GM18870 (cell line): ENCODE data around the gene NES.

Experiments
- ATAC-seq: cut with Tn5 transposase; IDR thresholded peaks from one replicate; pipeline ENCODE4 v1.9.1; 2021; ENCODE audit warnings: moderate library complexity; ENCODE audit not compliant: unreplicated experiment

Gene NES

GRCh38 chr1:156704166-156704711 lies 27.0 kb upstream of the NES start:
- no peak for ATAC-seq

- ATAC-seq: no peak
These were observed 26.5 kb upstream of the NES start for GRCh38 chr1:156703741-156704140.

- no peak for ATAC-seq
These were observed 26.1 kb upstream of the NES start for GRCh38 chr1:156703336-156703735.

- no peak for ATAC-seq
These were observed 23.7 kb upstream of the NES start for GRCh38 chr1:156700736-156701531.

GRCh38 chr1:156698995-156699394 lies 21.8 kb upstream of the NES start:
- no peak for ATAC-seq

- no peak for ATAC-seq
These were observed 20.3 kb upstream of the NES start for GRCh38 chr1:156697481-156697880.

- no peak for ATAC-seq
These were observed 19.5 kb upstream of the NES start for GRCh38 chr1:156696755-156697154.

GRCh38 chr1:156694690-156694962 lies 17.4 kb upstream of the NES start:
- no peak for ATAC-seq

- ATAC-seq: no peak
These were observed 16.9 kb upstream of the NES start for GRCh38 chr1:156693848-156694689.

GRCh38 chr1:156692925-156693847 lies 16.0 kb upstream of the NES start:
- no peak for ATAC-seq

GRCh38 chr1:156692441-156692924 lies 15.3 kb upstream of the NES start:
- ATAC-seq: no peak

- ATAC-seq: no peak
These were observed 14.6 kb upstream of the NES start for GRCh38 chr1:156691665-156692440.

GRCh38 chr1:156691191-156691590 lies 14.0 kb upstream of the NES start:
- no peak for ATAC-seq

GRCh38 chr1:156690675-156691036 lies 13.4 kb upstream of the NES start:
- ATAC-seq: no peak

- ATAC-seq: no peak
These were observed 12.9 kb upstream of the NES start for GRCh38 chr1:156689953-156690674.

- ATAC-seq: no peak
These were observed 12.1 kb upstream of the NES start for GRCh38 chr1:156689035-156689952.

- ATAC-seq: no peak
These were observed 7.1 kb upstream of the NES start for GRCh38 chr1:156684227-156684782.
